GM19043 (cell line): ENCODE data around the gene MAP3K15.
"Not testable (repeated sequence)": the region's sequence is repeated elsewhere in the genome, so short reads cannot be mapped to it uniquely, and the experiment has no call there.

Source experiments
- ATAC-seq: cut with Tn5 transposase; IDR thresholded peaks from one replicate; pipeline ENCODE4 v1.9.1; 2021; ENCODE audit warnings: low read depth; ENCODE audit not compliant: unreplicated experiment

Gene MAP3K15

DNA sequence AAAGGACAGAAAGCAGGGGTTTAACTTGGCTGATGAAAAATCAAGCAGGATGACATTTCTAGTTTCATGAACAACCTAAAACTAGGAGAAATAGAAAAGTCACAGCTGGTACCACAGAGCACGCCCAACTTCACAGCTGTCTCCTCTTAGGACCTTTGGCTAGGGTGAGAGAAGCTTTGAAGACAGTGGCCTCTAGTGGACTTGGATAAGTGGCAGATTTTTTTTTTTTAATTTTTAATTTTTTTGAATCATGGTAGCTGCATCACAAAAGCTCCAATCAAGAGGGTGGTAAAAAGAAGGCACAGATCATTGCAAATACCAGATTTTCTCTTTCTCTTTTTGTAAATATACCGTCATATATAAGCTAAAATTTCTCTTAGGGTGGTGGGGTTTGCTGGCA lies 20.2 kb upstream of the MAP3K15 start:
- no peak for ATAC-seq

DNA sequence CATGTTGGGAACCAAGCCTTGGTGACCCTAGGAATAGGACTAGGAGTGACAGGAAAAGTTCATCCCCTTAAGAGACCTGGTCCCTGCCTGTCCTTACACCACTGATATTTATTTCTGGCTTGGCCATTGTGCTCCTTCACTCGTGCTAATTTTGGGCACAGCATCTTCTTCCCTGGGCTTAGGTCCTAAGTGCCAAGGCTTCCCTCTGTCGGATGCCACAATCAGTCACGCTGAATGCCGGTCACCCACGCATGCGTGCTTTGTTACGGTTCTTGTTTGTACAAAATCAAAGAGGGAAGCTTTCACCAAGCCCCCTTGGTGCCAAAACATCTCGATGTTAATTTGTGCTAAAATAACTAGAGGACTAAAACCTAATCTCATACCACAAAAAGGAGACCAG lies 17.4 kb upstream of the MAP3K15 start:
- no peak for ATAC-seq

DNA sequence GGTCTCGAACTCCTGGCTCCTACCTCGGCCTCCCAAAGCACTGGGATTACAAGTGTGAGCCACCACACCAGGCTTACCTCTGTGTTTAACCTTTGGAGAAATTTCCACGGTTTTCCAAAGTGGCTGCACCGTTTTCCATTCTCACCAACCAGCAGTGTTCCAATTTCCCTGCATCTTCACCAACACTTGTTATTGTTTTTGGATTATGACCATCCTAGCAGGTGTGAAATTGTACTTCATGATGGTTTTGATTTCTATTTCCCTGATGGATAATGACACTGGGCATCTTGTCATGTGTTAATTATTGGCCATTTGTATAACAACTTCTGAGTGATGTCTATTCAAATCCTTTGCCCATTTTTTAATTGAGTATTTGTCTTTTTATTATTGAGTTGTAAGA lies 2.7 kb upstream of the MAP3K15 start:
- ATAC-seq: no peak

DNA sequence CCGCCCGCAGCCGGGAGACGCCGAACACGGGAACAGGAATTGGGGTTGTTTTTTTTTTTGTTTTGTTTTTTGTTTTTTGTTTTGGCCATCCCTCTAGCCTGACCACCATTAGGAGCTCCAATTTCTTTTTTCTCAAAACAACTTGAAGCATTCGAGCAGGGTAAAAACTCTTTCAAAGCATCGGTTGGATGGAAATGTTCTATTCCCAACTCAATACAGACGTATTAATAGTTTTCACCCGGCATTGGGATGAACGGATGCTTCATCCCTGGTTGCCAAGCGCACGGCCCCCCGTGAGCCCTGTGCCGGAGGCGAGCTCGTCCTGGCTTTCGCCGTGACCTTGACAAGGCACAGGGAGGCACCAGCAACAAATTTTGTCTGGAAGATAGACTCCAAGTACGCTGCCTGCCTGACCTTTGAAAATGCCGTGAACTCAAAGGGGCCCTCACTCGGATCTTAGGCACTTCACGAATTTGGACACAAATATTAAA lies 352 bp upstream of the MAP3K15 start:
- no peak for ATAC-seq

DNA sequence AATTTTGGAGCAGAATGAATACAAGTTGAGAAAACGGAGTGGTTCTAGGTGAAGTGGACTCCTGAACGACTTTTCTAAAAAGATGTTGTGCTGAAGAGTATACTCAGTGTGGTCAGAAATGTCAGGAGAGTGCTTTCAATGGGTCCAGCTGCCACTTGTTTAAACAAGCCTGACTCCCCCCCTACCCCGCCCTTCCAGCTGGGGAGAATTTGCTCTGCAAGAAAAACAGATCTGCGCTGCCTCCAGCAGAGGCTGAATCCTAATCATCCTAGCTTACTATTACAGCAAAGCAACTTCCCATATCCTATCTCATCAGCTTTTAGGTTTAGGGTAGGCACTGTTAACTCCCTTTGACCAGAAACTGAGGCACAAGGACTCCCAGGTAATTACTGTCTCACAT lies 1.9 kb downstream of the MAP3K15 start:
- no peak for ATAC-seq

DNA sequence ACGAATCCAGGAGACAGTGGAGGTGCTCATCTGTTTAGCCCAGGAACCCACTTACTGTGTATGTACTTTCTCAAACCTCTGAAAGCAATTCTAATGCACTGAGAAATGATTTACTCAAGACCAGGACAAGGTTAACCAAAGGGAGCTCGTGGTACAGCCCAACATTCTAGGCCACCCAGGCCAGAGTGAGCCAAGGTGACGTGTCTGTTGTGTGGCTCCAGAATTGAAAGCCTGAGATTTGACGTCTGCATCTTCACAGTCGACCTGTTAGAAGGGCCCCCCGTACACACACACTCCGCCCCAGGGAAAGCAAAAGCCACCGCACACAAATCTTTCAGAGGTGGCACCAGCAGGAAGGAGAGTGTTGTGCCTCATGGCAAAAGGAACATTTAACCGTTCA lies 2.3 kb downstream of the MAP3K15 start:
- ATAC-seq: no peak

- ATAC-seq: no peak
Observed at GRCh38 chrX:19512359-19512758, 2.9 kb downstream of the MAP3K15 start.

- ATAC-seq: not testable (repeated sequence)
Observed at GRCh38 chrX:19511796-19512195, 3.5 kb downstream of the MAP3K15 start.

- ATAC-seq: no peak
Observed at GRCh38 chrX:19496711-19497110, 18.6 kb downstream of the MAP3K15 start.

DNA sequence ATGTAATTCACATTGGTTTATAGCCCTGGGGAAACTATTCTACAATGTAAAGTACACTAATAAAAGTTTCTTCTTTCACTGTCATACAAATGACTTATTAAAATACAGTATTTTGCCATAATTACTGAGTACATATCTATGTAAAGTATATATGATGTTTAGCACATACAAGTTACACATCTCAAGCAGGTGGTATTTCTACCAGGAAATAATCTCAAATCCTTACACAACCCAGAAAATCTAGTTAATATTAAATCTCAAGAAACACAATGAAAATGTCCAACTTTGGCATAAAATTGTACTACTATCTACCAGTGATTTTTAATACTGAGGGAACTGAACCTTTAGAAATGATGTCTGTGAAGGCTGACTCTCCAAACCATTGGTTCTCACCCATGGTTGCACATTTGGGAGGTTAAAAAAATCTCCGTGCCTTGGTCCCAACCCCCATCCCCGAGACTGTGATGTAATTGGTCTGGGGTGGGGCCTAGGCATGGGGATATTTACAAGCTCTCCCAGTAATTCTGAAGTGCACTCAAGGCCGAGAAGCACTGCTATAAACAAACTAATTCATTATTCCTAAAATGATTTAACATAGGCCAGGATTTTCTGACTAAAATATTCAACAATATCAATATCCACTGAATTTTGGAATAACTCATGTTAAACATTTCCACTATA lies 27.6 kb downstream of the MAP3K15 start:
- ATAC-seq: no peak

- ATAC-seq: no peak
Observed at GRCh38 chrX:19479458-19479857, 35.9 kb downstream of the MAP3K15 start.

GRCh38 chrX:19468383-19468782 lies 46.9 kb downstream of the MAP3K15 start:
- ATAC-seq: not testable (repeated sequence)

- ATAC-seq: no peak
Observed at GRCh38 chrX:19462879-19463278, 52.4 kb downstream of the MAP3K15 start.

DNA sequence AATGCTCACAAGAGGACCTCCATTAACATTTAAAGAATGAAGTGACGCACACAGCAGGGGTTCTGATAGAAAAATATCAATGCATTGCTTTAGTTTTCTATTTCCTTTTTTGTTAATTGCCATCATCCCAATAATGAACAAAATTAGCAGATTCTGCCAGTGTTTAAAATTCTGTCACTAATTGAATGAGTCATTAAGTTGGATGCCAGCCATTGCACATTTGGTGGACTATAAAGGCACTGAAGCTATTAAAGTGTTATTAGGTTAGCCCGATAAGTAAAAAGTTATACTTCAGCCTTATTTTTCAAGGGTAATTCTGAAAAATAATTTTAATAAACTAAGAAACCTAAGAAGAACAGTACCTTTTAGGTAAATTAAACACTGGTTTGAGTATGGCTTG lies 53.1 kb downstream of the MAP3K15 start:
- ATAC-seq: no peak

- no peak for ATAC-seq
Observed at GRCh38 chrX:19457662-19458061, 57.6 kb downstream of the MAP3K15 start.

DNA sequence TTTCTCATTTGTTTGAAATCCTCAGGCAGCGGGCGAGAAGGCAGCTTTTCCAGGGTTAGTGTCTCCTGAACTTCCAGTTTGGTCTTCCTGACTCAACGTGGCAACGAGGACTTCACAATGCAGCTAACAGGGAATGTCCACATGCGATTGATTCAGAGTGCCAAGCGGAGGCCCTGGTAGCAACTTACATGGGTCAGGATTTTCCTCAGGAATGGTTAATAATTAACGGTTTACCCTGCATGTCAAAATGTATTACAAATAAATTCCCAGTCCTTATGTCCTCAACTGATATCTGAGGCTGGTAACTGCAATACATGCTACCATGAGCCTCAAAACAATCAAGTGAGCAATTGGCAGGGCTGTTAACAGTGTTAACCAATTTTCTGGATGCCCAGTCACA lies 67.2 kb downstream of the MAP3K15 start:
- no peak for ATAC-seq

DNA sequence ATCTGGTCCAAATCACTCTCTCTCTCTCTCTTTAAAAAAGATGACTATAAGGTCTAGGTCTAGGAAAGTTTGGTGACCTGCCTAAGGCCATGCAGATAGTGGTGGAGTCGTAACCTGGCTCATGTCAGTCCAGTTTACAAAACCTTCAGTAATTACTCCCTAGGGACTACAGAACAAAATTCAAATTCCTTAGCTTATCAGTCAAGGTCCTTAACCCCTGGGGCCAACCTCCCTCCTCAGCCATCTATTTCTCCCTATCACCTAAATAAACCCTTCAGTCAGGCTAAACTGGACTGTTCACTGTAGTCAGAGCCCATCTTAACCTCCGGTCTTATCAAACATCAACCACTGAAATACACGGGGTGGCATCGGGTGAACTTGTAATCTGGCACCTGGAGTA lies 68.9 kb downstream of the MAP3K15 start:
- ATAC-seq: no peak

- not testable (repeated sequence) for ATAC-seq
Observed at GRCh38 chrX:19445772-19446171, 69.5 kb downstream of the MAP3K15 start.

GRCh38 chrX:19443869-19444526 lies 71.3 kb downstream of the MAP3K15 start:
- no peak for ATAC-seq

DNA sequence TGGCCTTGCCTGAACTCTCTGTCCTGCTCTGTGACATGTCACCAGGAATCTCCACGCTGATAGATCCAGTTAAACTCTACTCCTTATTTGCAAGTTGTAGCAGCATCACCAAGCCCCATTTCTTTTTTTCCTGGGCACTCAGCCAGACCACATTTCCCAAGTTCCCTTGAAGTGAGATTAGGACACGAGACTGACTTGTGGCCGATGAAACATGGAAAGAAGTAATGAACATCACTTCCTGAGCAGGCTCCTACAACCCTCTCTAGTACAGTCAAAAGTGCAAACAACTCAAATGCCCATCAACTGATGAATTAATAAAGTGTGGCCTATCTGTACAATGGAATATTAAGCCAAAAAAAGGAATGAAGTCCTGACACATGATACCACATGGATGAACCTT lies 74.6 kb downstream of the MAP3K15 start:
- no peak for ATAC-seq

DNA sequence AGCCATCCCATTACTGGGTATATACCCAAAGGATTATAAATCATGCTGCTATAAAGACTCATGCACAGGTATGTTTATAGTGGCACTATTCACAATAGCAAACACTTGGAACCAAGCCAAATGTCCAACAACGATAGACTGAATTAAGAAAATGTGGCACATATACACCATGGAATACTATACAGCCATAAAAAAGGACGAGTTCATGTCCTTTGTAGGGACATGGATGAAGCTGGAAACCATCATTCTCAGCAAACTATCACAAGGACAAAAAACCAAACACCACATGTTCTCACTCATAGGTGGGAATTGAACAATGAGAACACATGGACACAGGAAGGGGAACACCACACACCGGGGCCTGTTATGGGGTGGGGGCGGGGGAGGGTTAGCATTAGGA lies 92.6 kb downstream of the MAP3K15 start:
- ATAC-seq: not testable (repeated sequence)

- ATAC-seq: no peak
Observed at GRCh38 chrX:19410259-19410658, 105.0 kb downstream of the MAP3K15 start.
